Kasumi-1 (cell line): ENCODE measurements around the gene NLRC5.

Experiments used
- DNase-seq, 2 experiments: peaks; one replicate each; lab custom pipeline; 2025; lab: John Stamatoyannopoulos, UW

The NLRC5 gene, protein sequence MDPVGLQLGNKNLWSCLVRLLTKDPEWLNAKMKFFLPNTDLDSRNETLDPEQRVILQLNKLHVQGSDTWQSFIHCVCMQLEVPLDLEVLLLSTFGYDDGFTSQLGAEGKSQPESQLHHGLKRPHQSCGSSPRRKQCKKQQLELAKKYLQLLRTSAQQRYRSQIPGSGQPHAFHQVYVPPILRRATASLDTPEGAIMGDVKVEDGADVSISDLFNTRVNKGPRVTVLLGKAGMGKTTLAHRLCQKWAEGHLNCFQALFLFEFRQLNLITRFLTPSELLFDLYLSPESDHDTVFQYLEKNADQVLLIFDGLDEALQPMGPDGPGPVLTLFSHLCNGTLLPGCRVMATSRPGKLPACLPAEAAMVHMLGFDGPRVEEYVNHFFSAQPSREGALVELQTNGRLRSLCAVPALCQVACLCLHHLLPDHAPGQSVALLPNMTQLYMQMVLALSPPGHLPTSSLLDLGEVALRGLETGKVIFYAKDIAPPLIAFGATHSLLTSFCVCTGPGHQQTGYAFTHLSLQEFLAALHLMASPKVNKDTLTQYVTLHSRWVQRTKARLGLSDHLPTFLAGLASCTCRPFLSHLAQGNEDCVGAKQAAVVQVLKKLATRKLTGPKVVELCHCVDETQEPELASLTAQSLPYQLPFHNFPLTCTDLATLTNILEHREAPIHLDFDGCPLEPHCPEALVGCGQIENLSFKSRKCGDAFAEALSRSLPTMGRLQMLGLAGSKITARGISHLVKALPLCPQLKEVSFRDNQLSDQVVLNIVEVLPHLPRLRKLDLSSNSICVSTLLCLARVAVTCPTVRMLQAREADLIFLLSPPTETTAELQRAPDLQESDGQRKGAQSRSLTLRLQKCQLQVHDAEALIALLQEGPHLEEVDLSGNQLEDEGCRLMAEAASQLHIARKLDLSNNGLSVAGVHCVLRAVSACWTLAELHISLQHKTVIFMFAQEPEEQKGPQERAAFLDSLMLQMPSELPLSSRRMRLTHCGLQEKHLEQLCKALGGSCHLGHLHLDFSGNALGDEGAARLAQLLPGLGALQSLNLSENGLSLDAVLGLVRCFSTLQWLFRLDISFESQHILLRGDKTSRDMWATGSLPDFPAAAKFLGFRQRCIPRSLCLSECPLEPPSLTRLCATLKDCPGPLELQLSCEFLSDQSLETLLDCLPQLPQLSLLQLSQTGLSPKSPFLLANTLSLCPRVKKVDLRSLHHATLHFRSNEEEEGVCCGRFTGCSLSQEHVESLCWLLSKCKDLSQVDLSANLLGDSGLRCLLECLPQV (N-terminal part only)

GRCh38 chr16:56988948-56989945 lies at the start of gene NLRC5:
Gene NLRC5 (plus strand): TSS chr16:56989557. CDS start chr16:57020713, 31,156 bp downstream.
- peak; percentile 67 to 68 for DNase-seq

GRCh38 chr16:56939801-56940200 lies 49.6 kb upstream of the NLRC5 start:
- no peak for DNase-seq

- DNase-seq, result no peak
Observed at GRCh38 chr16:56941092-56941491, 48.3 kb upstream of the NLRC5 start.

DNA sequence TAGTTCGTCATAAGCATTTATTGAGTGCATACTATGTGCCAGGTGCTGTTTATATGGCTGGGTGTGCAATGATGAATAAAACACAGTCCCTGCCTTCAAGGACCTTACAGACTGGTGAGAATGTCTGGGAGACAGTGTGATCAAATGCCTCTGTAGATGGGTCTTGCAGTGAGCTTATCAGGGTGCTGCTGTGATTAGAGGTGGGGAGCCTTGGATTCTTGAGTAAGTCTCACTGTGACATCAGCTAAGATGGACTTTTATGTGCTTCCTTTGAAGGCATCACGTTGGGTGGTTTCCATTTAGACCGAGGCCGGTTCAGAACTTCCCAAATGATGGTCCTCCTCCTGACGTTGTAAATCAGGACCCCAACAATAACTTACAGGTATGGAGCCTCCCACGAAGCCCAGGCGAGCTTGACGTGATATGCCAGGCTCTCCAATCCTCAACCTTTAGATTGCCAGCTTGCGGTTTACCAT lies 47.5 kb upstream of the NLRC5 start:
- DNase-seq, result no peak

- no peak for DNase-seq
Observed at GRCh38 chr16:56943761-56944375, 45.5 kb upstream of the NLRC5 start.

DNA sequence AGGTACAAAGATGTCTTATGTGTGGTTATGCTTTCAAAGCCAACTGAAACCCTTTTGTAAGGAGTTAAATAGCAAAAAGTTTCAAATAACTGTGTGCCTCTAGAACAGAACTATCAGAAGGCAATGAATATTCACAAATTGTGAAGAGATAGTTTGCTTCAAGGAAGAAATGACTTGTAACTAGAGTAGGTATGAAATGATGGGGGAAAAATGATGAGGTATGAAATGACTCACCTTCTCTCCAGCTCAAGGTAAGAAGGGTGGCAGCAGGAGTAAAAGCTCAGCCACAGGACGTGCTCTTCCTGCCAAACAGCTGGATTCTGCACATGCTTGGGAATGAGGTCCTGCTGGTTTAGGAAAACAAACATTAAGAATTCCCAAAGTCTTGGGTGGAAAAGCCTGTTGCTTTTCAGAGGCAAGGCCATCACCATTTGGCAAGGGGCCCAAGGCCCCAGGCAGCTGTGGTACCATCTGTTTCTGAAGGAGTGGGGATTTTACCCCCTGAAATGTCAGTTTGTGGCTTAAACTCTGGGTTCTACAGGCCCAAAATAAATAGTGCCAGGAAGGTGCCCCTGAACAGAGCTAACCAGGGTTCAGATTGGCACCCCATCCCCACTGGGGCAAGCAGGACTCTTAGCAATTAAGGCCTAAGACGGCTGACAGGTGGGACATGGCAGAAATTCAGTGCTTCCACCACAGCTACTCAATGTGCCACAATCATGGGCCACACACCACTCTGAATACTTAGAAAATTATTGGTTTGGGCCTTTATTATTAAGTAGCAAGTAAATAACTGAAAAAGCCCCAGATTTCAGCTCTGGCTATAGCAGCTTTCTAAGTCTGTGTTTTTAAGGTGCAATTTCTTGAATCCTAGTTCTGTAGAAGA lies 44.2 kb upstream of the NLRC5 start:
- DNase-seq, result no peak

DNA sequence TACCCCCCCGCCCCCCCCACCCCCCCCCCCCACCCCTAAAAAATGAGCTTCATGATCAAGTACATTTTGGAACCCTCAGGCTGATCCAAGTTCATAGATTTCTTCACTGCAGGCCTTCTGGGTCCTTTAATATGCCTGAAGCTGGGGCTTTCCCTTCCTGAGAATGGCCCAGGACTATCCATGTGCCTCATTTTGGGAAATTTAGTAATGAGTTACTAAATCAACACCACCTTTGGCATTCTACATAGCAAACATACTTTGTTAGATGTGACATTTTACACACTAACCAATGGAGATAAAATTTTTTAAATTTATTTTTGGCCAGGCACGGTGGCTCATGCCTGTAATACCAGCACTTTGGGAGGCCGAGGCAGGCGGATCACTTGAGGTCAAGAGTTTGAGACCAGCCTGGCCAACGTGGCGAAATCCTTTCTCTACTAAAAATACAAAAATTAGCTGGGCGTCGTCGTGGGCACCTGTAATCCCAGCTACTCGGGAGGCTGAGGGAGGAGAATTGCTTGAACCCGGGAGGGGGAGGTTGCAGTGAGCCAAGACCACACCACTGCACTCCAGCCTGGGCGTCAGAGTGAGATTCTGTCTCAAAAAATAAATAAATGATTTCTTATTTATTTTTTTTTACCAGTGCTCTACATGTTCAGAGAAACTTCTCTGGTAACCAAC lies 43.4 kb upstream of the NLRC5 start:
- no peak for DNase-seq

DNA sequence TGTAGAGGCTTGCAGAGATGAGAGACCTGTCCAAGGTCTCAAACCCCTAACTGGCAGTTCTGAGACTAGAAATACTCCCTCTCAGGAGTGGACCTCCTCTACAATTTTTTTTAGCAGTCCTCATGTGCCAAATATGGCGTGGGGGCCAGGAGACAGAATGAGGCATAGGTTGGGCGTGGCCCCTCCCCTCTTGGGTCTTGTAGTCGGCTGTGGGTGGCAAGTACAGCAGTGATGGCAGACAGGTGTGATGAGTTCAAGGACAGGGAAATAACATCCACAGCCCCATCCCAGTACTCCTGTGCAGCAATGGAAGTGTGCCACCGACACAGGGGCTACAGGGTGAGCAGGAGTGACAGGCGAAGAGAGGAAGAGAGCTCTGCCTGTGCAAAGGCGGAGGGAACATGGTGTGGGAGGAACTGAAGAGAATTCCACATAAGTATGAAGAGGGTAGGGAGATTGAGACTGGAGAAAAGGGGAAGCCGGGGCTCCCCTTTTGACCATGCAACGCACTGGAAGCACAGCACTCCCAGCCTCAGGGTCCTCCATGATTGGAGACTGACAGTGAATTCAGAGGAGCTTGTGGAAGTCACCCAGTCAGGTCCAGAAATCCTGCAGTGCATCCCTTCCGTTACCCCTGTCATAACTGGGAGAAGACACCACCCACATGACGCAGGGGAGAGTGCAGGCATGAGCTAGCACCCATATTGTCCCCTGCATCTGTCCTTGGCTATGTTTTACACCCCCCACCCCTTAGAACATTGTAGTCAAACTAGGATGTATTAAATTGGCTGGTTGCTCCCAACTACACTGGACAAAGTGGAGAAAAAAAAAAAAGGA lies 42.4 kb upstream of the NLRC5 start:
- DNase-seq, result no peak

GRCh38 chr16:56947604-56947995 lies 41.8 kb upstream of the NLRC5 start:
- DNase-seq, result no peak

GRCh38 chr16:56948234-56948633 lies 41.1 kb upstream of the NLRC5 start:
- no peak for DNase-seq

GRCh38 chr16:56950051-56950450 lies 39.3 kb upstream of the NLRC5 start:
- DNase-seq, result no peak

GRCh38 chr16:56950455-56950854 lies 38.9 kb upstream of the NLRC5 start:
- DNase-seq, result no peak

DNA sequence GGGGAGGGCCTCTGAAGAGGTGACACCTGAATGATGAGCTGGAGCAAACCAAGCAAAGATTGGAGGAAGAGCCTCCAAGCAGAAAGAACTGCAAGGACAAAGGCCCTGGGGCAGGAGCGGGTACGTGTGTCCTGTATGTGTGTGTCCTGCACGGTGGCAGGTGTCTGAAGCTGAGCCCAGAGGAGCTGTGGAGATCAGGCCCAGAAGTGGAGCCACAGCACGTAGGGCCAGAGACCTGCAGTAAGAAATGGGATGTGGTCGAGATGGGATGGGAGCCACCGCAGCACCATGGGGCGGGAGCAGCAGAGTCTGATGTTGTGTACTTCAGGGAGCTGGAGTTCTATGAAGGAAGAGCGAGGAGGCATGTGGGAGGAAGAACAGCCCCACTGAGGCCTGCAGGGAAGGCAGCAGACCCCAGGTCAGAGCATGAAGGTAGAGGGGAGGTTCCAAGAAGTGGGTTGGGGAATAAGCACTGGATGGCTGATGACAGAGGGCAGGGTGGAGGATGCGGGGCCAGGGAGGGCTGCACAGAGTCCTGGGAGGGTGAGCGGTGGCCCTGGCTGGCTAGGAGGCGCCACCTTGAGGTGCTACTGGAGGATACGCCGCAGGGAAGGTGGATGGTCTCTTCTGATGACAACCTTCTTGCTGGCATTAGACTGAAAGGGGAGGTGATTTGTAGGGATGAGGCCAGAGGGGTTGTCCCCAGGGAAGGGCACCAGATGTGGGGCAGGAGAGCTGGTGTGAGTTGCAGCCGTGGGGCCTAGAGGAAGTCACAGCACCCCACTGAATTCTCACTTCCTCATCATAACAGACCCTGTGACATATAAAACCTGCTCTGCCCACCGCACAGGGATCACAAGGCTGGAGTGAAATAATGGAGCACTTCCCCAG lies 38.2 kb upstream of the NLRC5 start:
- DNase-seq, result peak; percentile 61 to 69

DNA sequence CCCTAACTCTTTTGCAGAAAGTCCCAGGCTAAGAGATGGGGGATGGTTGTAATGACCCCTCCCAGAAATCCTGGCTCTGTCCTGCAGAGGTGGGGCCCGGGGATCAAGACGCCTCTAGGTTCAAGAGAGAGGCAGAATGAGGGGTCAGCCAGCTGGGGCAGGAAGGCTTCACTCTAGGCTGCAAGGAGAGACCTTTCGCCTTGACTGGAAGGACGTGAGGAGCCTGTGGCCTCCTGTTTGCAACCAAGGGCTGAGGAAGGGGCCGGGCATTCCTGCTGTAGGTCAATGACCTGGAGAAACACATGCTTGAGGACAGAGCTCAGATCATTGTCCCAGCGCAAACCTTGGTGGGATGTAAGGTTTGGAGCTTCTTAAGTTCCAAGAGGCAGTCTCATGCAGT lies 36.4 kb upstream of the NLRC5 start:
- DNase-seq, result no peak

GRCh38 chr16:56956076-56956475 lies 33.3 kb upstream of the NLRC5 start:
- no peak for DNase-seq

DNA sequence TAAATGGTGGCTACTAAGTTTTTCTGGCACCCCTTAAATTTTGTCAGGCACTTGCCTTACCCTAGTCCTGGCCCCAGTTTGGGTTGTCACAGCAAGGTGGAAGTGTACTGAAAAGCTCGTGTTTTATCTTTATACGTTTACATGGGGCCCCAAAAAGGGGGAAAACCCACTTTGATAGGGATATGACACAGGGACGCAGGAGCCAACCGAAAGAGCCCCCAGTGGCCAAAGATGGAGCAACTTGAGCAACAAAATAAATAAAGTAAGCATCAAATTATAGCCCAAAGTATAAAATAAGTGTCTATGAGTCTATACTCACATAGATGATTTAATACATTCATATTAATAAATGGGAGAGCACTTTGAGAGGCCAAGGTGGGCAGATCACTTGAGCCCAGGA lies 32.6 kb upstream of the NLRC5 start:
- peak in 1 of 2 experiments; percentile 6 for DNase-seq
